ENCODE data around the gene MYBPC1.
"Not testable (repeated sequence)": the region's sequence is repeated elsewhere in the genome, so short reads cannot be mapped to it uniquely, and the experiment has no call there.

Gene MYBPC1

GRCh38 chr12:101727098-101727497 lies 132.3 kb downstream of the MYBPC1 start:
- no peak overlapping the region for H3K27ac ChIP-seq
- H3K9ac ChIP-seq, result no peak overlapping the region
- H3K27me3 ChIP-seq (ENCODE audit: insufficient read depth, low read depth), result no peaks in the 10 kb centered on the region
- H4K20me1 ChIP-seq (ENCODE audit: insufficient read depth), result no peaks in the 10 kb centered on the region
- no peaks in the 10 kb centered on the region for H3K79me2 ChIP-seq (ENCODE audit: insufficient read depth, low read depth)
- no peak overlapping the region for H3K4me2 ChIP-seq
- H3K4me3 ChIP-seq (IDR thresholded peaks at IDR 0.05; ENCODE audit: insufficient read depth, low read depth, low read length), result no peak overlapping the region
- H3K36me3 ChIP-seq (ENCODE audit: insufficient read depth), result no peaks in the 10 kb centered on the region
- H3K4me1 ChIP-seq (ENCODE audit: low read depth, poor library complexity, severe bottlenecking), result peaks cover 3% of the 10 kb centered on the region
- H2AFZ ChIP-seq (ENCODE audit: low read depth), result no peak overlapping the region
- no peak for TF ChIP-seq CTCF (conservative IDR thresholded peaks at IDR 0.05; ENCODE audit: low read depth, low read length)

DNA sequence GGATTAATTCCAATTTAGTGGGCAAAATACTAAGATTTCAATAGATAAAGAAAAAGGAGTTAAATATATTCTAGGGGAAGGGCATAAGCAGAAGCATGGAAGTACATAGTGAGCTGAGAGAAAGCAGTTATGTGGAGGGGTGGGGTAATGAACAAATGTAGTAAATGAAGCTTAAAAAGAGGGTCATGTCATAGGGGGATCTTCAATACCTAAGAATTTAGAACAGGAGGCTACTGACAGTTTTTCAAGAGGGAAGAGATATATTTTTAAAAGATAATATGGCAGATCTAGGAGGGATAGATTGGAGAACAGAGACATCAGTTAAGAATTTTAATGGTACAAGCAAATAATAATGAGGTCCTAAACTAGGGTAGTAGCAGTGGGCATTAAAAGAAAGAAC lies 135.1 kb downstream of the MYBPC1 start:
- no peaks in the 10 kb centered on the region for H3K79me2 ChIP-seq (ENCODE audit: insufficient read depth, low read depth)
- peaks cover 3% of the 10 kb centered on the region for H3K4me1 ChIP-seq (ENCODE audit: low read depth, poor library complexity, severe bottlenecking)
- no peak overlapping the region for H3K27ac ChIP-seq
- no peaks in the 10 kb centered on the region for H3K36me3 ChIP-seq (ENCODE audit: insufficient read depth)
- no peak overlapping the region for H2AFZ ChIP-seq (ENCODE audit: low read depth)
- no peak overlapping the region for H3K4me2 ChIP-seq
- no peaks in the 10 kb centered on the region for H4K20me1 ChIP-seq (ENCODE audit: insufficient read depth)
- no peak overlapping the region for H3K9ac ChIP-seq
- no peaks in the 10 kb centered on the region for H3K27me3 ChIP-seq (ENCODE audit: insufficient read depth, low read depth)
- H3K4me3 ChIP-seq (IDR thresholded peaks at IDR 0.05; ENCODE audit: insufficient read depth, low read depth, low read length), result no peak overlapping the region
- no peak for TF ChIP-seq CTCF (conservative IDR thresholded peaks at IDR 0.05; ENCODE audit: low read depth, low read length)

GRCh38 chr12:101732318-101732717 lies 137.5 kb downstream of the MYBPC1 start:
- Histone ChIP-seq H3K4me2 (no peak overlapping the region), H3K27ac (no peak overlapping the region), H3K79me2 (ENCODE audit: insufficient read depth, low read depth) (no peaks in the 10 kb centered on the region), H3K4me1 (ENCODE audit: low read depth, poor library complexity, severe bottlenecking) (peaks cover 16% of the 10 kb centered on the region), H3K27me3 (ENCODE audit: insufficient read depth, low read depth) (no peaks in the 10 kb centered on the region), H3K9ac (no peak overlapping the region), H4K20me1 (ENCODE audit: insufficient read depth) (no peaks in the 10 kb centered on the region), H3K4me3 (IDR thresholded peaks at IDR 0.05; ENCODE audit: insufficient read depth, low read depth, low read length) (no peak overlapping the region), H3K36me3 (ENCODE audit: insufficient read depth) (no peaks in the 10 kb centered on the region), H2AFZ (ENCODE audit: low read depth) (no peak overlapping the region)
- TF ChIP-seq CTCF (conservative IDR thresholded peaks at IDR 0.05; ENCODE audit: low read depth, low read length), result no peak

DNA sequence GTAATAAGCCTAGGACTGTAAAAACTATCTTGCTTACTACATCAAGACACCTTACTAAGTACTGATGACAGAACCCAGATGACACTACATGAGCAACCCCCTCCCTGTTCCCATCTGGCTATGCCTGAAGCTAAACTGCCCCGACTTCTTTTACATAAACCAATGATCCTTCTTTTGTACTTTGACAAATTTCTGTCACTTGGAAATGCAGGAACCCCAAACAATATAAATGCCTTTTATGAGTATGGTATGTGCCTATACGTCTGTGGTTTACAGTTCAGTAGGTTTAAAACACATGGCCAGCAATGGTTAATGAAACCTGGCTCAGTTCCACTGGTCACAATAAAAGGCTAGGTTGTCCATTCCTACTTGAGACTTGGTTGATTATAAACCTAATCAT lies 138.4 kb downstream of the MYBPC1 start:
- Histone ChIP-seq H3K9ac (no peak overlapping the region), H3K27me3 (ENCODE audit: insufficient read depth, low read depth) (no peaks in the 10 kb centered on the region), H3K4me1 (ENCODE audit: low read depth, poor library complexity, severe bottlenecking) (peaks cover 24% of the 10 kb centered on the region), H3K27ac (no peak overlapping the region), H3K4me3 (IDR thresholded peaks at IDR 0.05; ENCODE audit: insufficient read depth, low read depth, low read length) (no peak overlapping the region), H3K4me2 (no peak overlapping the region), H2AFZ (ENCODE audit: low read depth) (no peak overlapping the region), H4K20me1 (ENCODE audit: insufficient read depth) (no peaks in the 10 kb centered on the region), H3K79me2 (ENCODE audit: insufficient read depth, low read depth) (no peaks in the 10 kb centered on the region), H3K36me3 (ENCODE audit: insufficient read depth) (no peaks in the 10 kb centered on the region)
- no peak for TF ChIP-seq CTCF (conservative IDR thresholded peaks at IDR 0.05; ENCODE audit: low read depth, low read length)

- H3K27ac ChIP-seq; H3K36me3 ChIP-seq (ENCODE audit: insufficient read depth): not testable (repeated sequence)
- peaks cover 27% of the 10 kb centered on the region for H3K4me1 ChIP-seq (ENCODE audit: low read depth, poor library complexity, severe bottlenecking)
Measured at GRCh38 chr12:101734482-101734881, 139.7 kb downstream of the MYBPC1 start.

More at GRCh38 chr12:101734482-101734881, 139.7 kb downstream of the MYBPC1 start:
- not testable (repeated sequence) for H3K79me2 ChIP-seq (ENCODE audit: insufficient read depth, low read depth); H3K4me3 ChIP-seq (IDR thresholded peaks at IDR 0.05; ENCODE audit: insufficient read depth, low read depth, low read length); H3K4me2 ChIP-seq; H3K9ac ChIP-seq; H2AFZ ChIP-seq (ENCODE audit: low read depth); H4K20me1 ChIP-seq (ENCODE audit: insufficient read depth); H3K27me3 ChIP-seq (ENCODE audit: insufficient read depth, low read depth)
